Measurements from ENCODE around the gene MRPS21.

DNA sequence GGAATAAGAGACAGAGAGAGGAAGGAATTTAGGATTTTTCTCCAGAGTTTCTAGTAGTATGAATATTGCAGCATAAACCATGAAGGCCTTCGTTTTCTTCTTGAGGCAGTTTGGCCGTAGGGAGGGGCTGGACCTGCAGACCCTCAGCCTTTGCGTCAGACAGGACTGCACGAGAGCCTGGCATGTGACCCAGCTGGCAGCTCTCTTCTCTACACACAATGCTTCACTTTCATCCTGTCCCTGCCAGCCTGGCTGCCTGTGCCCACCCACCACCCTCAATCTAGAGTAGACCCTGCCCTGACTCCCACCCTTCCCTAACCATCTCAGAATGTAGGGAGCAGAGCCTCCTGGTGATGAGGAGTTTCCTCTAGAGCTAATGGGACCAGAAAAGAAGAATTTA, 34.4 kb upstream of the MRPS21 start:
- TF ChIP-seq, protein P1, sequence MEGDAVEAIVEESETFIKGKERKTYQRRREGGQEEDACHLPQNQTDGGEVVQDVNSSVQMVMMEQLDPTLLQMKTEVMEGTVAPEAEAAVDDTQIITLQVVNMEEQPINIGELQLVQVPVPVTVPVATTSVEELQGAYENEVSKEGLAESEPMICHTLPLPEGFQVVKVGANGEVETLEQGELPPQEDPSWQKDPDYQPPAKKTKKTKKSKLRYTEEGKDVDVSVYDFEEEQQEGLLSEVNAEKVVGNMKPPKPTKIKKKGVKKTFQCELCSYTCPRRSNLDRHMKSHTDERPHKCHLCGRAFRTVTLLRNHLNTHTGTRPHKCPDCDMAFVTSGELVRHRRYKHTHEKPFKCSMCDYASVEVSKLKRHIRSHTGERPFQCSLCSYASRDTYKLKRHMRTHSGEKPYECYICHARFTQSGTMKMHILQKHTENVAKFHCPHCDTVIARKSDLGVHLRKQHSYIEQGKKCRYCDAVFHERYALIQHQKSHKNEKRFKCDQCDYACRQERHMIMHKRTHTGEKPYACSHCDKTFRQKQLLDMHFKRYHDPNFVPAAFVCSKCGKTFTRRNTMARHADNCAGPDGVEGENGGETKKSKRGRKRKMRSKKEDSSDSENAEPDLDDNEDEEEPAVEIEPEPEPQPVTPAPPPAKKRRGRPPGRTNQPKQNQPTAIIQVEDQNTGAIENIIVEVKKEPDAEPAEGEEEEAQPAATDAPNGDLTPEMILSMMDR (IDR thresholded peaks at IDR 0.05), result no peak
- no peak for TF ChIP-seq POLR2A (IDR thresholded peaks at IDR 0.05)
